Central memory CD4-positive, alpha-beta T cell (primary cell): ENCODE measurements around the gene BCL7A.
"Not testable (repeated sequence)": the region's sequence is repeated elsewhere in the genome, so short reads cannot be mapped to it uniquely, and the experiment has no call there.

Source experiments
- DNase-seq: peaks from one replicate; pipeline ENCODE4 v3.0.0; 2022

The BCL7A gene

GRCh38 chr12:122056406-122056805 lies 34.7 kb downstream of the BCL7A start:
- DNase-seq, result not testable (repeated sequence)

GRCh38 chr12:122057007-122057735 lies 35.5 kb downstream of the BCL7A start:
- no peak for DNase-seq

GRCh38 chr12:122057769-122058168 lies 36.1 kb downstream of the BCL7A start:
- DNase-seq, result no peak

- no peak for DNase-seq
These were observed 37.0 kb downstream of the BCL7A start for GRCh38 chr12:122058549-122059149.

- no peak for DNase-seq
These were observed 37.7 kb downstream of the BCL7A start for GRCh38 chr12:122059203-122059960.

- no peak for DNase-seq
These were observed 38.4 kb downstream of the BCL7A start for GRCh38 chr12:122060081-122060501.

GRCh38 chr12:122061253-122061652 lies 39.6 kb downstream of the BCL7A start:
- no peak for DNase-seq

GRCh38 chr12:122062832-122063693 lies 41.4 kb downstream of the BCL7A start:
- no peak for DNase-seq

GRCh38 chr12:122063694-122064024 lies 42.0 kb downstream of the BCL7A start:
- DNase-seq, result no peak

- no peak for DNase-seq
These were observed 42.5 kb downstream of the BCL7A start for GRCh38 chr12:122064025-122064777.

GRCh38 chr12:122064780-122065588 lies 43.3 kb downstream of the BCL7A start:
- no peak for DNase-seq

GRCh38 chr12:122067548-122067947 lies 45.9 kb downstream of the BCL7A start:
- DNase-seq, result no peak

GRCh38 chr12:122067966-122068365 lies 46.3 kb downstream of the BCL7A start:
- peak; percentile 17 for DNase-seq

GRCh38 chr12:122072031-122072970 lies 50.6 kb downstream of the BCL7A start:
- no peak for DNase-seq

- no peak for DNase-seq
These were observed 52.1 kb downstream of the BCL7A start for GRCh38 chr12:122073815-122074214.

GRCh38 chr12:122076743-122077495 lies 55.2 kb downstream of the BCL7A start:
- DNase-seq, result no peak

GRCh38 chr12:122078141-122079032 lies 56.7 kb downstream of the BCL7A start, which contains the start of gene MLXIP:
Gene MLXIP, plus strand, starts transcription at chr12:122078756. Its CDS starts 98 bp downstream, at chr12:122078854.
- peak; percentile 82 for DNase-seq

GRCh38 chr12:122079033-122079531 lies 57.4 kb downstream of the BCL7A start:
- no peak for DNase-seq
